HG03139 (cell line): ENCODE data around the gene CDH4.

Experiments used
- ATAC-seq: cut with Tn5 transposase; IDR thresholded peaks from one replicate; pipeline ENCODE4 v1.9.1; 2021; ENCODE audit not compliant: unreplicated experiment

CDH4 gene

DNA sequence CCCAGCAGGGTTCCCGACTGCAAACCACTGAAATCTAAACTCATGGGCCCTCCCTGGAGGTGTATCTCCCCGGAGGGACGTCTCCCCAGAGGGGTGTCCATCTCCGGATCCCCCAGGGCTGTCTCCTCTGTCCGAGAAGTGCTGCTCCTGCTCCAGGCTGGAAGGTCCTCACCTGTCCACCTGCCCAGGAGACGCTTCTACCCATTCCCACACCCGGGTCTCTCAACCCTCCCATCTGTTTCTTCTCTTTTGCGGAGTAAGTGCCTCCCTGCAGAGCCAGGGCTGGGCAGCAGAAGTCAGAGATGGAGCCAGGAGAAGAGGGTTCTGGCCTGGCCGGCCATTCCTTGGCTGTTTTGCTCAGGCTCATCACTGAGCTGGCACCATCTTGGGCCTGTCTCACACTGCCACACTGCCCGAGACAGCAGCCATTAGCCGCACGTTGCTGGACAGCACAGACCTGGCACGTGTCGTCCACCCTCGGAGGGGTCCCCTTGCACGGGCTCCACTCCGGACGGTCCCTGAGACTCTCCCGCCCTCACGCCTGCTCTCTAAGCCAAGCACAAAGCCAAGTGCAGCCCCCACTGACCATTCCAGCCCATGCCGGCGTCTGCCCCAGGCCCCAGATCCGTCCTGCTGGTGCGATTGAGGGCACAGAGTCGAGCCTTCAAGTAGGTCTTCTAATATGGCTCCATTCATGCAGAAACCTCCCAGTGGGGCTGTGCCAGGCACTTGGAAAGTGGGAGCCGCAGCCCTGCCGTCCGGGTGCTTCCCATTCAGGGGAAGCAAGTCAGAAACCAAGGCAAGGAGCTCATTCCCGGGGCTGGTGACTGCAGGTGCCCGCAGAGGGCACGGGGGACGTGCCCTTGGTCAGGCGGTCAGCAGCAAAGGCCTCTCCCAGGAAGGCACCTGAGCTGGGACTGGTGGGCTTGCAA, 445.9 kb downstream of the CDH4 start:
- ATAC-seq, result no peak

DNA sequence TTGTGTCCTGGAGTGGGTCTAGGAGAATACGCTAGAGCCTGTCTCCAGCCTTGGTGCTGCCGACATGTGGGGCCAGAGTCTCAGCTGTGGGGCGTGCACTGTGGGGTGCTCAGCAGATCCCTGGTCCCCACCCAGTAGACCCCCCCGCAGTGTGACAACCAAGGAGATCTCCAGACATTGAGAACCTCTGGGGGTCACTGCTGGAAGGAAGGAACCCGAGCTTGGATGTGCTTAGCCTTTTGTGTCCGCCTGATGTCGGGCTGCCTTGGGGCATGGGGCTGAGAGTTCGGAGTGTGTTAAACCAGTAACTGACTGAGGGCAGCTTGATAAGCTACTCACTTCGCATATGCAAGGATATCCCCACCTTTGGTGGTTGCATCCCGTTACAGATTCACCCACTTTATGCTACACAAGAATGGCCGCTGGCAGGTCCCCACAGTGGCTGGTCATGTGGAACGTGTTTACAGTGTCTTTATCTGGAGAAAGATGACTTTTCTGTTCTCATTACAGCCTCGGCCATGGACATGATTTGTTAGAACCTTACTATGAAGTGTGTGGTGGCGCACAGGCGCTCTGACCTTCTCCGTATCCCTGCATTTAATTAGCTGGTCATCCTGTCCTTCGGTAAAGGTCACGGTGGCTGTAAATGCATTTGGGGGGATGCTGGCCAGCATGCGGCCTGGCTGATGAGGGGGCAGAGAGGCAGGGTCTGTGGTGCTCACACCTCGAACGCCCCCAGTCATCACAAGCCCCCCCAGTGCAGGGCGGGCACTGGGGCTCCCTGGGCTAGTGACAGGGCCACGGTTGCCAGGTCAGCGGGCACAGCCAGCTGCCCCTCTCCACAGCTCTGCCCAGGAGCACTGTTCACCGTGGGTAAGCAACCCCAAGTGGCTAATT, 446.8 kb downstream of the CDH4 start:
- ATAC-seq, result no peak

DNA sequence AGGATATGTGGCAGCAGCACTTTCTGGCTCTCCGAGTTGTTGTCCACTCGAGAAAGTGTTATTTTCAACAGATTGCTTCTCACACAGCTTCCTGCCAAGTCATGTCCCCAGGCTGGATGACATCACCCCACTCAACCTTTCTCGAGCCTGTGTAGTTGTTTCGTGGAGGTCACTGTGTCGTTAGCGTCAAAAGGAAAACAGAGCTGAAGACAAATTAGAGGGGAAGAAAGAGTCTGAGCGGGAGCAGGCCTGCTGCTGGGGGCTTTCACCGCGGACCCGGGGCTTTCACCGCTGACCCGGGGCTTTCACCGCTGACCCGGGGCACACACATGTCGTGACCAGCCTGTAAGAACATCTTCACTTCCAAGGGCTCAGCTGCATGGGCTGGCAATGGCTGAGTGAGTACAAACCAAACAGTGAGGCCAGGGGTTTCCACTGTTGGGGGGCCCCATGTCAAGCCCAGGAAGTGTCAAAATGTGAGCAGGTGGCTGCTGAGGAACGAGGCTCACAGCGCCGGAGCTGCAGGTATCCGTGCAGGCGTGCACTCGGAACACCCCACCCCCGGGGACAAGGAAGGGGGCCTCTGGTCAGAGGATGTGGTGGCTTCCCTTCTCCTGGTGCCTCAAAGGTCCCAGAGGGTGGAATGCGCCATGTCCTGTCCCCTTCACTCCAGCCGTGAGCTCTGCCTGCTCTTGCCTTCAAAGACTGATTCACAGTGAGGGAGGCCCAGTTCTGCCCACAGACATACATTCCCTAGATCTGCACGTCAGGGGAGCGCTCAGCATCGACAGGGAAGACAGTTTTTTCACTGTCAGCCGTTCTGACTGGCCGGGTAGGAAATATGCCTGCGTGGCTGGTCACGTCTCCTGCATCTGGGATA, 447.7 kb downstream of the CDH4 start:
- no peak for ATAC-seq

DNA sequence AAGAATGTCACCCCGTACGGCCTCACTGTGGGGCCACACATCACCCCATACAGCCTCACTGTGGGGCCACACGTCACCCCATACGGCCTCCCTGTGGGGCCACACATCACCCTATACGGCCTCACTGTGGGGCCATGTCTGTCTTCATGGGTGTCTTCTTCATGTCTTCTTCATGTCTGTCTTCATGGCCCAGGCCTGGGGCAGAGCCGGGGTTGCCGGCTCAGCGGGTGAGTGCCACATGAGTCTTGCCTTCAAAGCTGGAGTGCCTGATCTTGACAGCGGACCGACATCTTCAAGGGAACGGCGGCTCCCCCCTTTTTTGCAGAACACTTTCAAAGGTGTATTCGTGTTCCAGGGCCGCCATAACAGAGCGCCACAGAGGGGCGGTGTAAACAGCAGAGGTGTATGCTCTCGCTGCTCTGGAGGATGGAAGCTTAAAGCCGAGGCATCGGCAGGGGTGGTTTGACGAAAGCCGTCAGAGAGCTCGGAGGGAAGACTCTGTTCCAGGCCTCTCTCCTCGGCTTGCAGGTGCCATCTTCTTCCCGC, 448.6 kb downstream of the CDH4 start:
- ATAC-seq, result no peak

DNA sequence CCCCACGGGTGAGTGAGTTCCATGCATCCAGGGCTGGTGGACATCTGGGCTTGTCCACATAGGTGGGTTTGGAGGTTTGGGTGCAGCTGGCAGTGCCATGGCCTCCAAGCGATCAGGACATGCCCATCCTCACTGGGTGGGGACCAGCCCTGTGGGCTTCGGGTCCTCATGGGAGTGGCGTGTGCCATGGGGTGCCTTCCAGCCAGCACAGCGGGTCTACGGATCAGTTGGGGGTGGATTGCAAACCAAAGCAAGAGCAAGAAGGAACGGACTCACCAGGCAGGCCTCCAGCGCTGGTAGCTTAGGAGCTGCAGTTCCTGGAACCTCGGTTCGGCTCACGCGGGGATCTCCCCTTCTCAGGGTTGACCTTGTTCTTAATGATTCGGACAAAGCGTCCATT, 449.3 kb downstream of the CDH4 start:
- no peak for ATAC-seq

DNA sequence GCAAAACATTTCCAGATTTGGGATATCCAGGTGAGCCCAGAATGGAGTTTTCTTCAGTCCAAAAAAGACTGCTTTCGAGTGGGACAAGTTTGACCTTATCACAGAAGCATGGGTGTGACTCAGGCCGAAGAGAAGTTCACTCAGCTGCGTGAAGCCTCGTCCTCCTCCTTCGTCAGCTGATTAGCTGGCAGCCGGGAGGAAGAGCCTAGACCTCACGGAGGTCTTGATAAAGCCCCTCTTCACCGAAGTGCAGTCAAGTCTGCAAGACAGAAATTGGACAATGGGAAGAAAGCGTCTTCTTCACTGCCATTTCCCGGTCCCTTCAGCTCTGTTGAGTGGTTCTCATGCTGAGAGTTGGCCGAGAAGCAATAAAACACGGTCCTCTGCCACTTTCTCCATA, 449.7 kb downstream of the CDH4 start:
- ATAC-seq, result no peak

DNA sequence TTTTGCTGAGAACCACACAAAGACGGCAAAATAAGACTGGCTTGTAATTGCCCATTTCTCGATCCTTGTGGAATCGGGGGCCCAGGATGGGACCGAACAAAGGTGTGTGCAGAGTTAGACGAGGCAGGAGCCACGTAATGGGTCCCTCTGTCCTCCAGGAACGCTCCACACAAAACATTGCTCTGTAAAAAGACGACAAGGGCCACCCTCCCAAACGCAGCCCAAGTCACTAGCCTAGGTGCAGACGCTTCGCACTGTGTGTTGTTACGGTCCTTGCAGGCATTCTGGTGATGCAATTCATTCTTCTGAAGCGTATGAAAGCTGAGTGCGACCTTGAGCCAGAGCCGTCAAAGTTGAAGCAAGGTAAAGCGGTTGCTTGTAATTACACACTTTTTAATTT, 450.2 kb downstream of the CDH4 start:
- ATAC-seq, result no peak

DNA sequence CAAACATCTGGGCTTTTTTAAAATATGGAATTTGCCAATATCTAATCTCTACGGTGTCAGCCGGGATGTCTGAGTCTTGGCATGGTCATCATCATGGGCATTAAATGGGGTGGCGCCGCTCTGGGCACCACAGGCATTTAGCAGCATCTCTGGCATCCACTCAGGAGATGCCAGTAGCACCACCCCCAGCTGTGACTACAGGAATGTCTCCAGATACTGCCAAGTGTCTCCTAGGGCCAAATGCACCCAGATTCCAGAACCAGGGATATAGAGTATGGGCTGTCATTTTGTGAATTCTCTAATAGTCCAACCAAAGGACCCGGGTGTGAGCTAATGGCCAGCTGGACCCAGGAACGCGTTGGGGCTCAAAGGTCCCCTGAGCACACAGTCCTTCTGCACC, 452.6 kb downstream of the CDH4 start:
- no peak for ATAC-seq

DNA sequence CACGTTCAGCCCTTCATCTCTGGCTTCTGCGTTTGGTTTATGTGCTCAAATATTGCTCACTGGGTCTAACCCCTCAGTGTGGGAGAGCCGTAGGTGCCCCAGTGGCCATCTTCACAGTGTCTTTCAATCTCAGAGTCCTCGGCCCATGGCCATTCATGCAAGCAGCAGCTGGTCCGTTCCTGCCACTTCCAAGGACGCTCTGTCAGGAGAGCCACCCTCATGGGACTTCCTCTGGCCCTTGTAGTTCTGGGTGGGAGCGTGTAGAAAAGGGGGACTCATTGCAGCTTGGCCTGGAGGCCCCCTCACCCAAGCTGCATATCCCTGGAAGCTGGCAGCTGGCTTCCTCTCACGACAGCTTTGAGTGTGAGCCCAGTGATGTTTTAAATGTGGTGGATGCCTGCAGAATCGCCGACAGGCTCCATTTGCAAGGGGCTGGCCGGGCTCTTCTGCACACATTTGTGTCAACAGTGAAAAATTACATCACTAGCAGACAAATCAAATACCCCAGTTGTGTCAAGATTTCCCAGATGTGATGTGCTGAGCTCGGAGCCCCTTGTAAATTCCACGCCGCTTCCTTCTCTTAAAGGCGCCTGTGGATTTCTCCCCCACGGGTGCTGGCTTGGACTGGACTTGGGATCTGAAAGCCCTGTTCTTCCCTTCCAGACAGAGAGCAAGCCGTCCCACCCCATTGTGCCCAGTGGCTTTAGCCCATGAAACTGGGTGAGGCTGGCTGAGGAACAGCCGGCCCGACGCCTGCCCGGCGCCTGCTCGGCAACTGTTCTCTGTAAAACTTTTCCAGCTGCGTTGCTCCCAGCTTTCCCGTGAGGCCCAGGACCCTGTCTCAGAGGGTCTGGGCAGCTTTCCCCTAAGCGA, 453.6 kb downstream of the CDH4 start:
- no peak for ATAC-seq

DNA sequence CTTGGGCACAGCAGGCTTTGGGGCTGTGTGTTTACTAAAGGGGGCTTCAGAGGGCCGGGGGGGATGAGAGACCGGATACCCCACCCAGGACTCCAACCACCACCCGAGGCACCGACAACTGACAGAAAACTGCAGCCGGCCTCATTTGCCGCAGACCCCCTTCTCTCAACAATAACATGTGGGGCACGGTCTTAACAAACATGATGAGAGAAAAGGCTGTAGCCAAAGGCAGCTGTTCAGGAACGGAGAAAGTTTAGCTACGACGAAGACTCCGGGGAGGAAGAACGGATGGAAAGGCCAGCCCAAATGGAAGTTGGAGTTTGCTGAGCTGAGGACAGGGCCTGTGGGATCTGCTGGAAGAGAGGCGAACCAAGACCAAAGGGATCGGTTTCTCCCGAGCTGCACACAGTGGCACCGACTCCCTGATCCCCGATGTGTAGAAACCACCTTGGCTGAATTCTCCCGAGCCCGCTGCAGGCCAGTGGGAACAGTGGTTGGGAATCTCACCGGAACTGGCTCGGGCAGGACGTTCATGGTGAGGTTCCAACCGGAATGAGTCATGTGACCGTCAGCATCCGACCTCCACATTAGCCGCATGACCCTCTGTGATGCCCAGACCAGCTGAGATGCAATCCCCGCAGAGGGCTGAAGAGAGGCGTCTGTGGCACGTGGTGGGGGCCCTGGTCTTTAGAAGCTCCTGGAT, 454.3 kb downstream of the CDH4 start:
- ATAC-seq, result no peak

DNA sequence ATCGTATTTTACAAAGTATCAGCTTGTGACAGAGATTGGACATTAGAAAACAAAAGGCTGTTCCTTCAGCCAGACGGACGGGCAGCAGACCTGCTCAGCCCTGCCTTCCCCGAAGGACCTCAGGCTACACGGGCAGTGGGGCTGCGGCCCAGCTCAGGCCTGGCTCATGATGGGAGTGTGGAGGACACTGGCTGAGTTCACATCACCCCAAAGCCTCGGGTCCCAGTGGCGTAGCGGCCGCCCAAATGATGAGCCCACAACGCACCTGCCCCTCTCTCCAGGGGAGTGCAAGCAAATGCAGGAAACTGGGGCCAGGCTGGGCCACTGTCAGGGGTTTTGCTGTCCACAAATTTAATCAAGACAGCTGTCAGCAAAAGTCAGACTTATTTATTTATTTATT, 456.8 kb downstream of the CDH4 start:
- ATAC-seq, result no peak

DNA sequence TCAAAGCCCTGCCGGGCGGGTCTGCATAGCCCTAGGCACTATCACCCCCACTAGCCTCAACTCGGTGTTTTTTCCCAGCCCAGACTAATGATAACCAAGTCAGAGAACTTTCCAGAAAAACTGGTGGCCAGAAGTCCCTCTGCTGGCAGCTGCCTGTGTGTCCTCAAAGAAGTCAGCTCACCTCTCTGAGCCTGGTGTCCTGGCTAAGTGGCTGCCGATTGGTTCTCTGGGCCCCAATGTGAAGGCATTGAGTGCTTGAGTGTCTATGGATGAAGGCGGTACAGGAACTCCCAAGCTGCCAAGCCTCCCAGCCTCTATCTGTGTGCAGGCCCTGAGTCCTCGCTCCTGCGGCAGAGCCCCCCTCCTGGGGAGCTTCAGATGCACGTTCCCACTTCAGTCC, 458.0 kb downstream of the CDH4 start:
- no peak for ATAC-seq

DNA sequence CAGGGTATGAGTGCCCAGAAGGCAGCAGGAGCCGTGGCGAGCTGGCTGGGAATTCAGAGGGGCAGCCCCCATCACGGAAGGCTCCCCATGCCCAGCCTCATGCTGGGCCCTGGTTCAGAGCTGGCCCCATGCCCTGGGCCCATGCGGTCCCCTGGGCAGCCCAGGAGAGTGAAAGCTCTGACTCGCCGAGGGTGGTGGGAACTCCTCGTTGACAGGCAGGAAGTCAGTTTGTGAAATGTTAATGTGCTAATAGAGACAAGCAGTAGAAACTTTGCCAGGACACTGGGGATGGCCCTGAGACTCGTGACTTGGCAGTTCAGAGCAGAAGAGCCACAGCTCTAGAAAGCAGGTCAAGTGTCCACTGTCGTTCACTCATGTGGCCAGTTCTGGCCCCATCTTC, 460.6 kb downstream of the CDH4 start:
- no peak for ATAC-seq

DNA sequence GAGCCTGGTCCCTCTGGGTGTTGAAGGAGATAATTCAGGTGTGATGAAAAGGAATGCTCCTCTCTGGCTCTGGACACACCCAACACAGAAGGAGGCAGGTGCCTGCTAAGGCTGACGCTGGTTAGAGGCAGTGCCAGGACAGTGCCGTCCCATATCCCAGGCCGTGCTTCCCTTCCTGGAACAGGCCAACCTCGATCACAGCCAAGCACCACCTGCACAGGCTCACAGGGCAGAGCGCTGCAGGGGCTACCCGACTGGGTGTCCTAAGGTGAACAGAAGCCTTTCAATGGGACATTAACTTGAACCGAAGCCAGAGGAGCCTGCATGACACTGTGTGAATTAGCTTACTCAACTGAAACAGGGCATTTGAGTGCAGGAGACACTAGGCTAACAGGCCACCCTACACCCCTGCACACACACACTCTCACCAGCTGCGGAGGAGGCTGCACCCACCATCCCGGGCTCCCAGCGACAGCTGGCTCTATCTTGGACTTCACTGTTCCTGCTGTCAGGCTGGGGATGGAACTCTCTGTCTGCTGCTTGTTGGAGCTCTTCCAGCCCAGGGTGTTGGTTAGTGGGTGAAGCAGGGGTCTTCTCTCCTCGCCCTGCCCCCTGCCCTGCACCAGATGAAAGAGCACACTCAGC, 466.4 kb downstream of the CDH4 start:
- no peak for ATAC-seq

DNA sequence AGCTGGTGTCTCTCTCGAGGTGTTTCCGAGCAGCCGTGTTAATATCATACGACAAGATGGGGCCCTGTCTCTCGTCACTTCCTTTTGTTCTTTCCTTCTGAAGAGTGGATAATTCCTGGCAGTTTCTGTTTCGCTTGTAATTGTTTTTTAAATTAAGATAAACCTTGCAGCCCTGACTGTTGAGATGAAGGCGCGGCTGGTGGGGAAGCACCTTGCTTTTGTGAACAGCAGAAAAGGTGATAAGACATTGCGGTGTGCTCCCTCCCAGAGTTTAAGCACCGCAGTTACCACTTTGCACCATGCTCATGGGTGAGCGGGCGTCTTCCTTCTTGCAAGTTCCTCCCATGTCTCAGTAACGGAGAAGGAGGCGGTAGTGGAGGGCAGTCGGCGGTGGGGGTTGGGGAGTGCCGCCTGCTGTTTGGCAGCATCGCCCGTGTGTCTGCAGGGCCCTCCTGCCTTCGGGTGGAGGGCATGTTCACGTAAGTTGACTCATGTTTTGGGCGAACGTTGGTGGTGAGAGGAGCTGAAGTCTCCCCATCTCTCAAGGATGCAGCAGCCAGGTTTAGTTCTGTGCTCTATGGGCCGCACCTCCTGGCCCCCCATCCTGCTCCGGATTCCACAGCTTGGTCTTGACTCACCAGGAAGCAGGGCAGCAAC, 467.8 kb downstream of the CDH4 start:
- no peak for ATAC-seq

DNA sequence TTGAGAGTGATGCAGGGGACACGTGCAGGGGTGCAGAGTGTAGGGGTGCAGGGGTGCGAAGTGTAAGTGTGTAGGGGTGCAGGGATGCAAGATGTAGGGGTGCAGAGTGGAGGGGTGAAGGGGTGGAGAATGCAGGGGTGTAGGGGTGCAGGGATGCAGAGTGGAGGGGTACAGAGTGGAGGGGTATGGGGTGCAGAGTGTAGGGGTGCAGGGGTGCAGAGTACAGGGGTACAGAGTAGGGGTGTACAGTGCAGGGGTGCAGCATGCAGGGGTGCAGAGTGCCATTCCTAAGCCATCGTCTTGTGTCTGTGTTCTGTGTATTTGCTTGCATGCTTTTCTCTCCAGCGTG, 468.3 kb downstream of the CDH4 start:
- ATAC-seq, result no peak

DNA sequence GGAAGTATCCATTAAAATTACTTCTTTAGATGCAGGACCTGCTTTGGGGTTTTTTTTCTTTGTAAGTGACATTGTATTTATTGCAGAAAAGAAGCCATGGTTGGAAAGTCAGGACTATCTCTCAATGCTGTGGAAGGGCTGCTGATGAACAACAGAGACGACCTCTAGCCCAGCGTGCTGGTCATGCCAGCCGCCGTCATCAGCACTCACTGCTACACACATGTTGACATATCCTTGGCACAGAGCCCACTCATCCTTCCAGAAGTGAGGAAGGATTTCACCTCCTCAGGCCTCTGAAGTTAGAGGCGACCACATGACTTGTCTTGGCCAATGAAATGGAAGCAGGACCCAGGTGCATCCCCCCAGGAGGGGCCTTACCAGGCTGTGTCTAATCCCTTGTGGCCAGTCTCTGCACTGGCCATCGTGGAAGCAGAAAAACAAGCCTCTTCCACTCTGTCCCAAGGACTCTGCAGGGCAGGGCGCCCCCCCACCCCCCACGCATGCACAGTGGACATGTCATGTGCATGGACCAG, 470.2 kb downstream of the CDH4 start:
- no peak for ATAC-seq
